HG03175 (cell line): ENCODE results near the gene CEP350.

Experiments used
- ATAC-seq: cut with Tn5 transposase; IDR thresholded peaks from one replicate; pipeline ENCODE4 v1.9.1; 2021; ENCODE audit warnings: mild to moderate bottlenecking, moderate library complexity; ENCODE audit not compliant: unreplicated experiment

The CEP350 gene

GRCh38 chr1:180153032-180153431 is 198.4 kb downstream of the CEP350 start:
- no peak for ATAC-seq

- ATAC-seq = no peak
Measured at GRCh38 chr1:180154003-180154324, 199.4 kb downstream of the CEP350 start.

- ATAC-seq = peak; percentile 91
Measured at GRCh38 chr1:180154325-180155181, 199.9 kb downstream of the CEP350 start, which contains the start of gene QSOX1. TSS of gene QSOX1 (plus strand) at chr1:180154869. CDS start at chr1:180154908, 39 bp downstream.

GRCh38 chr1:180155182-180155682 is 200.6 kb downstream of the CEP350 start:
- peak; percentile 3 for ATAC-seq

- no peak for ATAC-seq
Measured at GRCh38 chr1:180156201-180156600, 201.6 kb downstream of the CEP350 start.

- ATAC-seq = no peak
Measured at GRCh38 chr1:180156631-180157091, 202.1 kb downstream of the CEP350 start.

GRCh38 chr1:180157108-180157507 is 202.5 kb downstream of the CEP350 start:
- no peak for ATAC-seq

- ATAC-seq = no peak
Measured at GRCh38 chr1:180157576-180158057, 203.0 kb downstream of the CEP350 start.

- ATAC-seq = no peak
Measured at GRCh38 chr1:180158149-180159147, 203.8 kb downstream of the CEP350 start.

- ATAC-seq = no peak
Measured at GRCh38 chr1:180160357-180160756, 205.7 kb downstream of the CEP350 start.

GRCh38 chr1:180163041-180163440 is 208.4 kb downstream of the CEP350 start:
- no peak for ATAC-seq
